ENCODE results near the gene MIF4GD.

Gene MIF4GD

GRCh38 chr17:75231071-75231470 is 40.0 kb downstream of the MIF4GD start:
- no peak for DNase-seq

GRCh38 chr17:75228847-75229246 is 42.2 kb downstream of the MIF4GD start:
- no peak for DNase-seq

- no peak for DNase-seq
Observed at GRCh38 chr17:75228305-75228704, 42.7 kb downstream of the MIF4GD start.

GRCh38 chr17:75227729-75228128 is 43.3 kb downstream of the MIF4GD start:
- no peak for DNase-seq

GRCh38 chr17:75225016-75225415 is 46.0 kb downstream of the MIF4GD start:
- DNase-seq = no peak

- DNase-seq = no peak
Observed at GRCh38 chr17:75219815-75220214, 51.2 kb downstream of the MIF4GD start.

GRCh38 chr17:75218131-75218530 is 52.9 kb downstream of the MIF4GD start:
- DNase-seq = no peak

All from retina (tissue), 1 donor.